Right lobe of liver (tissue), 6 donors: ENCODE measurements around the gene TMEM131L. TPM values are rescaled to one million over a fixed set of nuclear protein-coding genes. Genes with fewer than 3 reads are reported as not detected.

Experiments used
- ATAC-seq, 4 donors: fragments of 200-7000 bp; cut with Tn5 transposase; one replicate each; pipeline ENCODE4 v1.9.1; 2020; ENCODE audit warnings: mild to moderate bottlenecking in 4 of 4, moderate library complexity in 4 of 4
- DNase-seq, 3 donors: peaks; one replicate each; pipeline ENCODE4 v3.0.0-alpha.2; 2020
- H3K27ac ChIP-seq, 3 donors: fragments of 200-600 bp; one replicate each; pipeline ENCODE4 v1.8.0; 2022
- H3K27me3 ChIP-seq, 2 donors: fragments of 200-600 bp; one replicate each; pipeline ENCODE4 v1.8.0; 2022
- H3K36me3 ChIP-seq, 4 donors: fragments of 200-600 bp; sonication (generic) in 1 of 4; one replicate each; pipeline versions ENCODE4 v1.5.1 to v1.8.0; 2017 to 2022; ENCODE audit warnings: control low read depth in 1 of 4
- H3K4me1 ChIP-seq, 4 donors: fragments of 200-600 bp; sonication (generic) in 1 of 4; one replicate each; pipeline versions ENCODE4 v1.5.1 to v1.8.0; 2017 to 2022; ENCODE audit warnings: control low read depth in 1 of 4
- H3K4me3 ChIP-seq, 3 donors: fragments of 200-600 bp; one replicate each; pipeline ENCODE4 v1.8.0; 2022
- H3K9me3 ChIP-seq, 4 donors: fragments of 200-600 bp; sonication (generic) in 1 of 4; one replicate each; pipeline versions ENCODE4 v1.5.1 to v1.8.0; 2017 to 2022; ENCODE audit warnings: control low read depth in 1 of 4
- POLR2A ChIP-seq: fragments of 450-650 bp; IDR thresholded peaks from one replicate; pipeline ENCODE4 v1.6.1; 2017; ENCODE audit warnings: antibody characterized with exemption, mild to moderate bottlenecking
- WGBS: methylation state at CpG from one replicate; pipeline ENCODE4 v1.1.6; 2018; ENCODE audit warnings: low coverage, low lambda C conversion rate; ENCODE audit not compliant: insufficient coverage; ENCODE audit errors: missing lambda C conversion rate; 5-methylcytosine and 5-hydroxymethylcytosine counted together
- intact Hi-C, 2 donors: fragments of 100-400 bp; cut with DNase I; formaldehyde crosslinking; loops; one replicate each; pipeline versions ENCODE4 v1.11.2 to v1.14.1; 2022
- total RNA-seq, 6 experiments: library from RNA; depleted of rRNA in 2 of 6; stranded (reverse); fragments of >200 nt in 2 of 6; fragmentation: NEBNext Ultra II Directional in 3 of 6; extraction: Animal tissue kit (Norgen Biotek cat#: 25700) in 3 of 6; gene quantifications; one replicate each; pipeline versions ENCODE4 v1.1.0 to v1.2.4, GENCODE V29; 2016 to 2023
- TF ChIP-seq, protein P1 (sequence below), 4 donors: fragments of 200-600 bp in 3 of 4; fragments of 450-650 bp in 1 of 4; IDR thresholded peaks; one replicate each; pipeline versions ENCODE4 v1.5.1 to v1.8.0; 2016 to 2022; ENCODE audit warnings: antibody characterized with exemption in 4 of 4, mild to moderate bottlenecking in 2 of 4
- donor health status: DM: no; HTN: yes; CAD: no.
- donor health status: DM: no; HTN: no; CAD: no.
- donor health status: DM: no; HTN: no; CAD: no.
- donor health status: DM: no; HTN: yes; CAD: no.
- donor health status: DM: no; HTN: yes; CAD: no.

Gene TMEM131L
- total RNA-seq, 6 experiments from 2014 or later: 13.2 to 19.6 (median 14.8) TPM

DNA sequence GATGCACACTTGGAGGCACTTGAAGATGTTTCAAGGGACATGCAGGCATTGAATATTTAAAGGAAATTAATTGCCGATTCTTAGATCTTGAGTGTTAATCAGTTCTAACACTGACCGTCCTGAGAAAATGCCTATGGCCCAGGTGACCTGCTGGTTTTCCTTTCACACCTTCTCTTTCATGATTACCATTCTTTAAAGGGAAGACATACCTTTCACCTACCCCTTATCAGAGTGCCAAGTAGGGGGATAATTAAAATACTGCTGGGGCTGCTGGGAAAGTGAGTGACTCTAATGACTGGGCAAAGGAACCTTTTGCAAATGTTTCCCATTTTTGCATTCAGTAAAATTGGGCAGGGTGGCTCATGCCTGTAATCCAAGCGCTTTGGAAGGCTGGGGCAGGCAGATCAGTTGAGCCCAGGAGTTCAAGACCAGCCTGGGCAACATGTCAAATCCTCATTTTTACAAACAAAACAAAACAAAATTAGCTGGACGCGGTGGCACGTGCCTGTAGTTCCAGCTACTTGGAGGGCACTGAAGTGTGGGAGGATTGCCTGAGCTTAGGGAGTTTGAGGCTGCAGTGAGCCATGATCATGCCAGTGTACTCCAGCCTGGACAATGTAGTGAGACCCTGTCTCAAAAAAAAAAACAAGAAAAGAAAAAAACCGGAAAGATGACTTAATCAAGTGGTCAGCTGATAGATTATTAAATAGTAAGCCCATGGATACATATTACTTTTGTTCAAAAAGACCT lies 44.3 kb downstream of the TMEM131L start:
- Histone ChIP-seq H3K27me3 (no peaks in the 10 kb centered on the region), H3K27ac (no peak overlapping the region), H3K4me1 (peaks cover 0 to 4% (median 0%) of the 10 kb centered on the region in 4 donors), H3K4me3 (no peak overlapping the region), H3K36me3 (no peaks in the 10 kb centered on the region), H3K9me3 (no peaks in the 10 kb centered on the region)
- DNase-seq (no peak), ATAC-seq (no peak)
- intact Hi-C loops: no loop called here
- TF ChIP-seq POLR2A: no peak
- TF ChIP-seq, protein P1, sequence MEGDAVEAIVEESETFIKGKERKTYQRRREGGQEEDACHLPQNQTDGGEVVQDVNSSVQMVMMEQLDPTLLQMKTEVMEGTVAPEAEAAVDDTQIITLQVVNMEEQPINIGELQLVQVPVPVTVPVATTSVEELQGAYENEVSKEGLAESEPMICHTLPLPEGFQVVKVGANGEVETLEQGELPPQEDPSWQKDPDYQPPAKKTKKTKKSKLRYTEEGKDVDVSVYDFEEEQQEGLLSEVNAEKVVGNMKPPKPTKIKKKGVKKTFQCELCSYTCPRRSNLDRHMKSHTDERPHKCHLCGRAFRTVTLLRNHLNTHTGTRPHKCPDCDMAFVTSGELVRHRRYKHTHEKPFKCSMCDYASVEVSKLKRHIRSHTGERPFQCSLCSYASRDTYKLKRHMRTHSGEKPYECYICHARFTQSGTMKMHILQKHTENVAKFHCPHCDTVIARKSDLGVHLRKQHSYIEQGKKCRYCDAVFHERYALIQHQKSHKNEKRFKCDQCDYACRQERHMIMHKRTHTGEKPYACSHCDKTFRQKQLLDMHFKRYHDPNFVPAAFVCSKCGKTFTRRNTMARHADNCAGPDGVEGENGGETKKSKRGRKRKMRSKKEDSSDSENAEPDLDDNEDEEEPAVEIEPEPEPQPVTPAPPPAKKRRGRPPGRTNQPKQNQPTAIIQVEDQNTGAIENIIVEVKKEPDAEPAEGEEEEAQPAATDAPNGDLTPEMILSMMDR (IDR thresholded peaks at IDR 0.05): no peak
- 76% methylated on average over 7 of the region's 7 CpGs for WGBS

DNA sequence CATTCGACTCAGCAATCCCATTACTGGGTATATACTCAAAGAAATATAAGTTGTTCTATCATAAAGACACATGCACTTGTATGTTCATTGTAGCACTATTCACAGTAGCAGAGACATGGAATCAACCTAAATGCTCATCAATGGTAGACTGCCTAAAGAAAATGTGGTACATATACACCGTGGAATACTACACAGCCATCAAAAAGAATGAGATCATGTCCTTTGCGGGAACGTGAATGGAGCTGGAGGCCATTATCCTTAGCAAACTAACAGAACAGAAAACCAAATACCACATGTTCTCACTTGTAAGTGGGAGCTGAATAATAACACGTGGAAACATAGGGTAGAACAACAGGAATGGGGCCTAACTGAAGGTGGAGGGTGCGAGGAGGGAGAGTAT lies 44.9 kb downstream of the TMEM131L start:
- Histone ChIP-seq H3K27me3 (no peaks in the 10 kb centered on the region), H3K27ac (no peak overlapping the region), H3K4me3 (no peak overlapping the region), H3K36me3 (no peaks in the 10 kb centered on the region), H3K4me1 (peaks cover 0 to 4% (median 0%) of the 10 kb centered on the region in 4 donors), H3K9me3 (no peaks in the 10 kb centered on the region)
- TF ChIP-seq, protein P1 (IDR thresholded peaks at IDR 0.05): no peak
- TF ChIP-seq POLR2A: no peak
- ATAC-seq (no peak), DNase-seq (no peak)
- intact Hi-C loops: no loop called here
- 97% methylated on average over 6 of the region's 6 CpGs for WGBS

DNA sequence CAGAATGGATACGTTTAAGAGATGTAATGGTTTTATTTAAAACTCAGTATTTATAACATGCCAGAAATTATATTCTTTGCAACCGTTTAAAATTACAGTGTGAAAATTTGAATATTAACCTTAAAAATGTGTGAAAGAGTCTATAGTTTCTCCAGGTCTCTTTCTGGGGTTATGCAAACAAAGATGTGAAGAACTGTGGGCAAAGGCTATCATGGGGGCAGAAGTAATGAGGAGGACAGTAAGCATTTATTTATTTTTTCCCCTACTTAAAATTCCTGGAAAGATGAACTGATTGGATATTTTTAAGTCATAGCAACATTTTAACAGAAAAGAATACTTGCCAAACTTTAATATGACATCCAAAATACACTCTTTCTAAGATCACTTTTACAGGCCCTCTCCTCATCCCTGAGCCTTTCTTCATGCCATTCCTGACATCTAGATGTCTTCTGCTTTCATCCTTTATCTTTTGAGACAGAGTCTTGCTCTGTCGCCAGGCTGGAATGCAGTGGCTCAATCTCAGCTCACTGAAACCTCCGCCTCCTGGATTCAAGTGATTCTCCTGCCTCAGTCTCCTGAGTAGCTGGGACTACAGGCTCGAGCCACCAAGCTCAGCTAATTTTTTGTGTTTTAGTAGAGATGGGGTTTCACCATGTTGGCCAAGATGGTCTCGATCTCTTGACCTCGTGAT lies 46.1 kb downstream of the TMEM131L start:
- Histone ChIP-seq H3K9me3 (no peaks in the 10 kb centered on the region), H3K27ac (no peak overlapping the region)

DNA sequence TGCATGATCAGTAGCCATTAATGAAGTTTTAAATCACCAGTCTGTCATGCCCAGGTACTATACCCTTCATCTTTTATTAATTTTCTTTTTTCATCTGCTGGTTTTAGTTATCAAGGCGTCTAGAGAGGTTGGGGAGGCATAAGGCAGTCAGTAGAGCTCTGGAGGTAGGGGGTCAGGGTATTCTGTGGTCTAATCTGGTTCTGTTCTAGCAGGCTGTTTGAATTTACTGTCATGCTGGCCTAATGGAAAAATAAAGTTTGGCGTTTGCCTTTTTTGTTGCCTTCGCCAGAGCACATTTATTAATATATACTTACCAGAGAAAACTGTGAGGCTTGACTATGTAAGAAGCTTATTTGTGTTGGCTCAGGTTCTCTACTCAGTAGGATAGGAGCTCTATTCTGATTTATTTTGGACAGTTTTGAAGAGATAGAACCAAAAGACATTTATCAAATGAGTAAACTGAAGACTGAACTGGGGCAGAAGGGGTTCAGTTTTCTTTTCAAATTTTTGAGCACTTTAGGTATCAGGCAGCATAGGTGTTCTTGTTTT lies 46.9 kb downstream of the TMEM131L start:
- no peak overlapping the region for H3K27ac ChIP-seq
- no peaks in the 10 kb centered on the region for H3K9me3 ChIP-seq
- DNase-seq: no peak
- no peaks in the 10 kb centered on the region for H3K36me3 ChIP-seq
- H3K27me3 ChIP-seq: no peaks in the 10 kb centered on the region
- WGBS: 90% methylated on average over 3 of the region's 3 CpGs
- H3K4me1 ChIP-seq: peaks cover 0 to 10% (median 3%) of the 10 kb centered on the region in 4 donors
- H3K4me3 ChIP-seq: no peak overlapping the region
- intact Hi-C loops: no loop called here
- no peak for ATAC-seq
- TF ChIP-seq, protein P1 (IDR thresholded peaks at IDR 0.05): no peak
- TF ChIP-seq POLR2A: no peak

More for the DNA sequence above, 46.1 kb downstream of the TMEM131L start:
- H3K4me1 ChIP-seq: peaks cover 0 to 4% (median 0%) of the 10 kb centered on the region in 4 donors
- no peaks in the 10 kb centered on the region for H3K27me3 ChIP-seq
- 44% methylated on average over 4 of the region's 7 CpGs for WGBS
- ATAC-seq (no peak), DNase-seq (no peak)
- H3K36me3 ChIP-seq: no peaks in the 10 kb centered on the region
- TF ChIP-seq, protein P1 (IDR thresholded peaks at IDR 0.05): no peak
- no peak for TF ChIP-seq POLR2A
- intact Hi-C loops: no loop called here
- no peak overlapping the region for H3K4me3 ChIP-seq
